GM04504 (cell line): ENCODE measurements around the gene GALNT15.

ENCODE experiments used
- DNase-seq: peaks from one replicate; pipeline ENCODE4 v3.0.0-alpha.2; 2012; ENCODE audit warnings: low read depth

The GALNT15 gene

GRCh38 chr3:16254916-16255315 is 80.4 kb downstream of the GALNT15 start:
- DNase-seq: no peak

- no peak for DNase-seq
Measured at GRCh38 chr3:16255326-16255725, 80.8 kb downstream of the GALNT15 start.

DNA sequence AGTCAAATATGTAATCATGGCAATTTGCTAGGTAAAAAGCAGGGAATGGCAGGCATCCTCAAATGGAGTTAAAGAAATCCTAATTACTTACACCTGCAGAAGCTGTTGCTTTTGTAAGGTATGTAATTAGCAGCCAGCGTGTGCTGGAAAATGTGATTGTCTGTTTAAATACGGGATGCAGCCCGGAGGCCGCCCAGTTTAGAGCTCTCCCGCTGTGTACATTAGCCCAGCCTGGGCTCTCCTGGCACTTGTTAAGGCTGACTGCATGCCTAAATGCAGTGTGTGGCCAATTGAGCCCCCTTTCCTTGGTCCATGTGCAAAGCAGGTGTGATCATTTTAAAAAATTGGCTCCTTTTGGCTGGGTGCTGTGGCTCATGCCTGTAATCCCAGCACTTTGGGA is 81.2 kb downstream of the GALNT15 start:
- DNase-seq: no peak

- no peak for DNase-seq
Measured at GRCh38 chr3:16257309-16257708, 82.8 kb downstream of the GALNT15 start.

GRCh38 chr3:16258177-16258576 is 83.7 kb downstream of the GALNT15 start:
- DNase-seq: no peak

- no peak for DNase-seq
Measured at GRCh38 chr3:16258866-16259265, 84.4 kb downstream of the GALNT15 start.

- DNase-seq: no peak
Measured at GRCh38 chr3:16260046-16260445, 85.6 kb downstream of the GALNT15 start.

DNA sequence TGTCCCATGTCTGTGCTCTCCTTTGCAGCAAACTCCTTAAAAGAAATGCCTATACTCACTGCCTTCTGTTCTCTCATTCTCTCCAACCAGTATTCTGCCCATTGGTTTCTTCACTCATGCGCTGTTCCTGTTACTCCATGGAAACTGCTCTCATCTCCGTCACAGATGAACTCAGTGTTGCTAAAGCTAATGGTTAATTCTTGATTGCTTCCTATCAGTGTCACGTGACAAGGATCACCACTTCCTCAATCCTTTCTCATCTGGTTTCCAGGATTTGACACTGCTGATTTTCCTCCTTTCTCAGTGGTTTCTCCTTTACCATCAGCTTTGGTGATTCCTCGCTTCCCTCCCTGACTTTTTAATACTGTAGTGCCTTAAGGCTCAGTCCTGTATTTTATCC is 87.7 kb downstream of the GALNT15 start:
- DNase-seq: no peak

- no peak for DNase-seq
Measured at GRCh38 chr3:16264174-16264707, 89.8 kb downstream of the GALNT15 start.

DNA sequence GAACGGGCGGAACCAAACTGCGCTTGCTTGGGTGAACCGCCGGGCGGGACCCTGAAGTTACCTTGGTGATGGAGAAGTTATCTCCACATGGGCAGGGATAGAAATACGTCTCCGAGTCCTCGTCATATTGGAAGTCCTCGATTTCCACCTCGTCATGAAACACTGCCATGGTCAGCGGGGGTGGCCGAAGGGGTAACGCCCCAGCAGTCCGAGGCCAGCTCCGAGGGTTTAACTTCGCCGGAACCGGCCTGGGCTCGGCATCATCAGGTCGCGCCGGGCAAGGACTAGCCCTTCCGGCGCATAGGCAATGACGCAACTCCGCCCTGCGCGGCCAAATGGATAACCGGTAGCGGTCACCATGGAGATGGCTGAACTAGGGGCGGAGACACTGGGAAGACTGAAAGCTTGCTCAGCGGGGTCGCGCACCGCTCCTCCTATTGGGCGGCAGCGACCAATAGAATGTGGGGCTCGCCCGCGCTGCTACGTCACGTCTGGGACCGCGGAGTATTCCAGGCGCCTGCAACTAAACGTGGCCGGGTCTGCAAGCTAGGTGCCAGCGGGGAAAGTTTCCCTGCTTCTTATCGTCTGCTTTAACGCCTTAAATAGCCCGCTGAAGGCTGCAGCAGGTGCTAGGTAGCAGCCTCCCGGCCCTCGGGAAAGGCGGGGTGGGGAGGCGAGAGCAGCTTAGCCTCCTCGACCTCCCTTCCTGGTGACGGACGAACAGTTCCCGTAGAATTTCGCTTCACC is 90.4 kb downstream of the GALNT15 start, which contains the start of the genes DPH3 and OXNAD1:
DPH3 (minus strand) TSS at position 236 of the 747 bp plus-strand sequence; CDS start at position 169, 67 bp downstream.
OXNAD1 (plus strand) TSS at position 505 of the 747 bp plus-strand sequence. CDS start 5,741 bp downstream, outside the sequence.
- DNase-seq: peak; percentile 99

- DNase-seq: no peak
Measured at GRCh38 chr3:16265455-16265786, 90.9 kb downstream of the GALNT15 start.

DNA sequence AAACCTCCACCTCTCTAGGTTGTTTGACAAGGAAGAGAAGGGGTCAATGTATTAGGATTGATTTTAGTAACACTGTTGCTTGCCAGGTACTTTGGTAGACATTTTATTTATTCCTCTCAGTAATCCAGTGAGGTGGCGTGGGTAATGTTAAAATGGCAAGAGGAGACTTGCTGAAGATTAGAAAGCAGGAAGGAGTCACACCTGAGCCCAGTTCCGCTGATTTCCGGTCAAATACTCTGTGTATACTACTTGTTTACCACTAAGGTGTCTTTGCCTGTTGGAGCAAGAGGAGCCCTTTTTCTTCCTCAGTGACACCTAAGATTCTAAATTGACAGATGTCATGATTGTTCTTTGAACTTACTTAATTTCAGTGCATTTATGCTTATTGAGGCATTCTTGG is 92.2 kb downstream of the GALNT15 start:
- no peak for DNase-seq

- DNase-seq: no peak
Measured at GRCh38 chr3:16270855-16271254, 96.4 kb downstream of the GALNT15 start.

DNA sequence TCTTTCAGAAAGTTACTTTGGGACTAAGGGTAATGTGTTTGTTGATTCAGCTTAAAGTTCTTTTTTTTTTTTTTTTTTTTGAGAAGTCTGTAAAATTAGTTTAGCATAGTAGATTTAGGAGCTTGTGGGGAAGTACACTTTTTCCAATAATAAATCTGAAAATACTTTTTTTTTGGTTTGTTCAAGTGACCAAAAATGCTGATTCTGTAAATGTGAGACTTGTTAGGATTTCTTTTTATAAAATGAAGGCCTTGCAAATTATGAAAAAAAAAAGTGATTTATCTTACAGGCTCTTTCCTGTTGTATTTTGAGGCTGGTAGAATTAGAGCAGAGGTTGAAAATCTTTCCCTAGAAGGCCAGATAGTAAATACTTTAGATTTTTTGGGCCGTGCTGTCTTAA is 98.1 kb downstream of the GALNT15 start:
- no peak for DNase-seq

GRCh38 chr3:16273867-16274266 is 99.4 kb downstream of the GALNT15 start:
- no peak for DNase-seq

GRCh38 chr3:16277471-16277870 is 103.0 kb downstream of the GALNT15 start:
- DNase-seq: no peak

- no peak for DNase-seq
Measured at GRCh38 chr3:16279010-16279801, 104.7 kb downstream of the GALNT15 start.

- DNase-seq: no peak
Measured at GRCh38 chr3:16280671-16281070, 106.2 kb downstream of the GALNT15 start.
